Inflammatory macrophage treated with lipopolysaccharide for 4 hours (primary cell): Measurements from ENCODE around the gene ZNF460.

ENCODE experiments used
- DNase-seq: peaks from one replicate; pipeline ENCODE4 v3.0.0-alpha.2; 2020

Gene ZNF460

DNA sequence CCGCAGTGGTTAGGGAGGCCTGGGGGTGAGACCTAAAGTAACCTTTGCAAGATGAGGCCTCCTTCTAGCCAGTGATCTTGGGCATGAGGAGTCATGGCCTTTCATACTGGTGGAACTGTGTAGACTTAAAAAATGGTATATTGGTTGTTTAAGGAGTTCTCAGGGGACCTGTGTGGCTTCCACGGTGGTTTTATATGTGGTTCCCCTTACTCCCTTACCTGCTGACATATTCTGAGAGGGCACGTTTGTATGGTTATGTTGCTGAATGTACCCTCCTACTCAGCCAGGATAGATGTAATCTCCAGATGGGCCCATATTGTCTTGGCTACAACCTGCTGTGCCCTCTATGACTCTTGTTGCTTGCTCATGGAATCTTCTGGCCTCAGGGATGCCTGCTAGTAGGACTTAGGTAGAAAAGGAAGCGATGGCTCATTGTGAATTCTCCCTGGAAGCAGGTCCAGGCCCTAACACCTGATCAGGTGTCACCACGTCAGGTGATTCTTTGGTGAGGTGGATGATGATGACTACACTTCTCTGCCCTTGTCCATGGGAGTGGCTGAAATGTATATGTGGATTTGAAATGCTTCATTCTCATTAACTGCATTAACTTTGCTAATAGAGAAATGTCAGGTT lies 1.8 kb downstream of the ZNF460 start:
- no peak for DNase-seq

DNA sequence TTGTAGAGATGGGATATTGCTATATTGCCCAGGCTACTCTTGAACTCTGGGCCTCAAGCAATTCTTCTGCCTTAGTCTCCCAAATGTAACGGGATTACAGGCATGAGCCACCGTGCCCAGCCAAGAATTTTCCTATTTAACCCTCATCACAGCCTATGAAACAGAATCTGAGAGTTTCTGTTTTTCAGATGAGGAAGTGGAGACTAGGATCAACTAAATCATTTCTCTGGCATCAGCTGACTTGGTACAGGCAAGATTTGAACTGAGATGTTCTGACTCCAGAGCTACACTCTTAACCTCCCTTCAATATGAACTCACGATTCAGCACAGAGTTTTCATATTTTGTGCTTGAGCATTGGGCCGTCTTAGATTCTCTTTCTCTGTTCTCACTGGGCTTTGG lies 8.1 kb downstream of the ZNF460 start:
- peak; percentile 27 for DNase-seq

DNA sequence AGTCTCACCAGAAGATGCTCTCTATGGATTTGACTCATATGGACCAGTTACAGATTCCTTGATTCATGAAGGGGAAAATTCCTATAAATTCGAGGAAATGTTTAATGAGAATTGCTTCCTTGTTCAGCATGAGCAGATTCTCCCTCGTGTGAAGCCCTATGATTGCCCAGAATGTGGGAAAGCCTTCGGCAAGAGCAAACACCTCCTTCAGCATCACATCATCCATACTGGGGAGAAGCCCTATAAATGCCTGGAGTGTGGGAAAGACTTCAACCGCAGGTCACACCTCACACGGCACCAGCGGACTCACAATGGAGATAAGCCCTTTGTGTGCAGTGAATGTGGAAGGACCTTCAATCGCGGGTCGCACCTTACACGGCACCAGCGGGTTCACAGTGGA lies 10.7 kb downstream of the ZNF460 start:
- DNase-seq = no peak

DNA sequence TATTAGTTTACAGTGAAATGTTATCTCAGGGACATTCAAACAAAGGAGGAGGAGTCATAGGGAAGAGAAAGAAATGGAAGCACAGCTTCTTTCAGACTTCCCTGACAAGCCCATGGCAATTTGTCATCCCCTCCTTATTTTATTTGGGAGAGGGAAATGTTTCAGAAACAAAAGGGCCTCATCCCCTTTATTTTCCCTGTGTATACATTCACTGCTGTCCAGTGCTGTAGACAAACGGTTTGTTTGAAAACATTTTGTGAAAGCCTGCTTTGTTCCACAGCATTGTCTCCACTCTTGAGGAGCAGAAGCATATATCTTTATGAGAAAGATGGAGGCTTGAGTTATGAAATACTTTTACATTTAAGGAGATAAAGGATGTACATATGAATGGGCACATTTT lies 12.3 kb downstream of the ZNF460 start:
- DNase-seq = no peak

DNA sequence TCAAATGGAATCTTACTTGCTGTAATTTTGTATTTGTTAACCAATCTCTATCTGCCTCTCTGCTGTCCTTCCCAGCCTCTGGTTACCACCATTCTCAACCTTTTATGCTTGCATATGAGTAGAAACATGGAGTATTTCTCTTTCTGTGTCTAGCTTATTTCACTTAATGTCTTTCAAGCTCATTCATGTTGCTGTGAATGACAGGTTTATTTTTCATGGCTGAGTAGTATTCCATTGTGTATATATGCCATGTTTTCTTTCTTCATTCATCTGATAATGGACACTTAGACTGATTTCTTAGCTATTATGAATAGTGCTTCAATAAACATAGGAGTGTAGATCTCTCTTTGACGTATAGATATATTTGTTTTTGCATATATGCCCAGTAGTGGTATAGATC lies 13.4 kb downstream of the ZNF460 start:
- DNase-seq = no peak

DNA sequence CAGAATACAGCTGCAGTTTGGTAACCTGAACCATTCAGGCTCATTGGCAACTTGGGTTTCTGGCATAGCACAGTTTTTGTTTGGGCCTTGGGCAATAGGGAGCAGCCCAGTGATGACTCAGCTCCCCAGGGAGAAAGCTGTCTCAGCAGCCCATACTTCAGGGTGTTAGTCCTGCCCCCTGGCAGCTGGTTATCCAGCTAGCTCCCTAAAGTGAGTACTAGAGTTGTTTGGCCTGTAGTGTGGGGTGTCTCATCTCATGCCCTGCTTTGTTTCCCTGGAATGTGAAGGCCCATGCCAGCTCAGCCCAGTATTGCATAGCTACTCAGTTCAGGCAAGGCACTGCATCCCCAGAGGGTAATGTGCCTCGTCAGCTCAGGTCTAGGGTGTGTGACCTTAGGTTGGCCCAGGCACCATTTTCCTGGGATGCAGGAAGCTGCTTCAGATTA lies 21.8 kb downstream of the ZNF460 start:
- DNase-seq = peak; percentile 2

DNA sequence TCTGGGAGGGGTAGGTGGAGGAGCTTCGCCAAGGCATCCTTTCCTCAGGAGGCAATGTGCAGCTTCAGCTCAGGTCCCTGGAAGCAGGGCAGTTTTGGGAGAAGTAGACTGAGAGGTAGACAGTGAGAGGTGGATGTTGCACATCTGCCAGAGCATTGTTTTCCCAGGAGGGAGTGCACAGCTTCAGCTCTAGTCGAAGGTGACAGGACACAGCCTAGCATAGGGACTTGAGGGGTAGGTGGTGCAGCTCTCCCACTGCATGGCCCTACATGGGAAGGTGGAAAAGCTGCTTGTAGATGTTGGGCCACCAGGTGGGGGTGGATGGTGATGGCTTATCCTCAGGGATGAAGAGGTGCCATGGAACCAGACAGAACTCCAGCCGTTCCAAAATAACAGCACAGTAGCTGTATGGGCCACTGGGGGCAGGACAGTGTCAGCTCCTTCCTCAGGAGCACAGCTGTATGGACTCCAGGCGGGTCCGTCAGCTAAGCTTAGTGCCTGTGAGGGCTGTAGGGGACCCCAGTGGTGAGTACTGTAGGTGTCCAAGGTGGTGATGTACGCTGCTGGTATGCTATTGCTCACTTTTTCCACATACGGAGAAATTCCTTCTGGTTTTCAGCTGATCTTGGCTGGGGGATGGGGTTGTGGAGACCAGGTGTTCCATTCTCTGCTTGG lies 22.6 kb downstream of the ZNF460 start:
- no peak for DNase-seq

DNA sequence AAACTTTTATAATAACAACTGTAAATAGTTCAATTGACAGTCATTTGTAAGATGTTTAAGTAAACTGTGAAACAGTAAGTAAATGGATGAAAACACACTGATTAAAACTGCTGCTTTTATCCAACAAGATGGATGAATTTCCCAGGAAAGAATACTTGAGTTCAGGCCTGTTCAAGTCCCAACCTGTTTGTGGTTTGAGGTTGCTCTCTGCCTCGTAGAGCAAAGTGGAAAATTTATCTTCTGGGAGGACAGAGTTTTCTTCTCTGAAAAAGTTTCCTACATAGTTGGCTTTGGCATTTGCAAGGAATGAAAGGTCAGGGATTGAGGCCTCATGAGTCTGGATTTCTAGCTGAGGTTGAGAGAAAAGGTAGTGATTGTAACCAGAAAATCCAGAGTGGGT lies 24.8 kb downstream of the ZNF460 start:
- DNase-seq = no peak

DNA sequence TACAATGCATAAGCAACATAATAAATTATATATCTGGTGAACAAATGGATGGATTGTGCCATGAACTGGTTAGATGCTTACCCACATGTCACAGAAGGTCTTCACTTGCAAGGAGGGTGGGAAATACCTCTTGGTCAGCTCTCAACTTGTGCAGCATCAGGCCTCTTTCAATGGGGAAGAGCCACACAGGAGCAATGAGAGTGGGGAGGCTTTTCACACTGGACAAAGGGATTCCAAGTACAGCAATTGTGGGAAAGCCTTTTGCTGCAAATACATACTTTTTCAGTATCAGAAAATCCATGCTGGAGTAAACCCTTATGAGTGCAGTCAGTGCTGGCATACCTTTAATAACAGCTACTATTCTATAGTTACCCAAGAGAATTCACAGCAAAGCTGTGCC lies 28.2 kb downstream of the ZNF460 start:
- no peak for DNase-seq

DNA sequence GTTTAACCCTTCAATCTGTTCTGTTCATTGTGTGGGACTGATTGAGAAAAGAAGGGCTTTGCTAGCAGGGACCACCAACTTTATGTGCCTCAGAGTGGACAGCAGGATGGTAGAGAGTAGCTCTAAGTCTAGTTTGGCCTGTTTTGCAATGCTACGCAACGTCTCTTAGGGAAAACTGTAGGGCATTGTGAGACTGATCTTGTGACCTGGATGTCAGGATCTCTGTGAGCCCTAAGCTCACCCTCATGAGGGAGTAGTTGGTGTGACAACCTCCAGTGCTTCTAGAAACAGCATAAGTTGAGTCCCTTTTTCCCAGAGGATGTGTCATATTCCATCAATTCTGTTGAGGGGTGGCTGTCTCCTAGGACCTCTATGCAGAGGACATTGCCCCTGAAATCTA lies 30.5 kb downstream of the ZNF460 start:
- DNase-seq = no peak

DNA sequence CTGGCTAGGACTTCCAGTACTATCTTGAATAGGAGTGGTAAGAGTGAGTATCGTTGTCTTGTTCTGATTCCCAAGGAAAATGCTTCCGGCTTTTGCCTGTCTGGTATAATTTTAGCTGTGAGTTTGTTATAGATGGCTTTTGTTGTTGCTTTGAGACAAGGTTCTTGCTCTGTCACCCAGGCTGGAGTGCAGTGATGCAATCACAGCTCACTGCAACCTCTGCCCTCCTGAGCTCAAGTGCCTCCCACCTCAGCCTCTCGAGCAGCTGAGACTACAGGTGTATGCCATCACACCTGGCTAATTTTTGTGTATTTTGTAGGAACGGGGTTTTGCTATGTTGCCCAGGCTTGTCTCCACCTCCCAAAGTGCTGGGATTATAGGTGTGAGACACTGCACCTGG lies 33.9 kb downstream of the ZNF460 start:
- DNase-seq = no peak

DNA sequence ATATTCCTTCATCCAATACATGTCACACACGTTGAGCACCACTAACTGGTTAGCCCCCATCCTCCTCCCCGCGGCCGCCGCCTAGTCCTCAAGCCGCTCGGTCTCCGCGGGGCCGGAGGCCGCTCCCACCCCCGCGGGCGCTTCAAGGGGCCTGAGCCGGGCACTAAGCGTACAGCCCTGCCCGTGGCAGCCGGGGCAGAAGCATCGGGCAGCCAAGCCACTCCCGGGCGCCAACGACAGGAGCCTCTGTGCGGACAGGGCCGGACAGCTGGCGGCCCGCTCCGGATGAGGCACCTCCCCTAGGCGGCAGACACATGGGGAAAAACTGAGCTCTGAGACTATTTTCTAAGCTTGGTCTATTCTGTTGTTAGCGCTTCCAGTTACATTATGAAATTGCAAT lies 37.2 kb downstream of the ZNF460 start:
- no peak for DNase-seq

DNA sequence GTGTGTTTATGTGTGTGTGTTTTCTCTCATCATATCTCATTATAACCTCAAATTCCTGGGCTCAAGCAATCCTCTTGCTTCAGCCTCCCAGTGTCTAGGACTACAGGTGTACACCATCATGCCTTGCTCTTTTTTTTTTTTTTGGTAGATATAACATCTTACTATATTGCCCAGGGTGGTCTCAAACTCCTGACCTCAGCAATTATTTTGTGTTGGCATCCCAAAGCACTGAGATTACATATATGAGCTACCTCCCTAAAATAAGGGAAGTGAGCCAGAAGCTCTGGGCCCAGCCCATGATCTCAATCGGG lies 39.5 kb downstream of the ZNF460 start:
- DNase-seq = no peak

DNA sequence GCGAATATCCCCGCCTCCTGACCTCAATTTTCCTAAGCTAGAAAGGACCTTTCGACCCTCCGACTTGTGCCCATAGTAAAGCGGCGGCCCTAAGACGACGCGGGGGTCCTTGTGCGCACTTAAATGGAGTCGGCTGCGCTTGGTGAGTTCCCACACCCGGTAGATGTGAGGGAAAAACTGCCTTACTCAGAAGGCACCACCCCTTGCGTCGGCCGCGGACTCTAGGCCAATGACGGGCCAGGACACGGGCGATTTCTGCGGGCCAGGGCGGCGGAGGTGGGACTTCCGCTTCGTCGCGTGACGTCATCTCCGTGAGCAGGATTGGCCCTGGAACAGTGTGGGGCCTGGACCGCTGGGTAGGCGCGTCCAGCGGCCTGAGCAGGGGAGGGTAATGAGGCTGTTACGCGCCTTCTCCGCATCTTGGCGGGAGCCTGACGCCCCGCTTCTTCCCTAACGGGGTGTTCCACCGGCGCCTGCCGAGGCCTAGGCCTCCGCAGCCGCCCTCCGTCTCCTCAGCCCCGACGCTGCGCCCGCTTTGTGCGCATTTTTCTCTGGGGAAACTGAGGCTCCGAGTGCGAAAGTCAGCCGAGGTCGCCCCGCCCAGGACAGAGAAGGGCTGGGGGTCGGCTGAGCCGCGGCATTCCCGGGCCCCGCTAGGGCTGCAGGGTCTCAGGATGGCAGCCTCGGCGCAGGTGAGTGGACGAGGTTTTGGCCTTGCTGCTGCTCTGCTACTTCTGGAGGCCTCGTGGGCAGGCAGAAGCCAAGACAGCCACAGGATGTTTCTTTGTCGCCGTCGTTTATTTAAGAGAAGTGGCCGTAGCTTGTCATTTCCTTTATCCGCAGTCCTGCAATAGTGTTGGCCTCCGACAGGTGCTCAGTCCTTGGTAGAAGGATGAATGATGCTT lies 40.1 kb downstream of the ZNF460 start, which contains the start of gene ZNF543:
TSS of gene ZNF543 (plus strand) at position 293 of the 905 bp plus-strand sequence. CDS start at position 675, 382 bp downstream.
- DNase-seq = peak; percentile 97

DNA sequence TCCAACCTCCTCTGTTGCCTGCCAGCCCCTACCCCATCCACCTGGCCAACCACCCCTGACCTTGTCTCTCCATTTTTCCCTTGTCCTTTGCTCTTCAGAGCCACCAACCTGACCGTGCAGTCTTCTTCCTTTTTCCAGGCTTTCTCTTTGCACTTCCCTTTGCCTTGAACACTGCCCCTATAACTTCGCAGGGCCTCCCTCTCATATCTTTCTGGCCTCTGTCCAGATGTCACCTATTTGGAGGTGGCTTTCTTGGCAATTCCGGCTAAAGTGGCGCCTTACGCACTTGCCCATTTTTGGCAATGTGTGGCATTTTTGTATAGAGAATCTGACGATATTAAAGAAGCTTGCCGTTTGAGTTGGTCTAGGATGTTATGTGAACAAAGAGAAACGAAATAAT lies 40.8 kb downstream of the ZNF460 start:
- no peak for DNase-seq

DNA sequence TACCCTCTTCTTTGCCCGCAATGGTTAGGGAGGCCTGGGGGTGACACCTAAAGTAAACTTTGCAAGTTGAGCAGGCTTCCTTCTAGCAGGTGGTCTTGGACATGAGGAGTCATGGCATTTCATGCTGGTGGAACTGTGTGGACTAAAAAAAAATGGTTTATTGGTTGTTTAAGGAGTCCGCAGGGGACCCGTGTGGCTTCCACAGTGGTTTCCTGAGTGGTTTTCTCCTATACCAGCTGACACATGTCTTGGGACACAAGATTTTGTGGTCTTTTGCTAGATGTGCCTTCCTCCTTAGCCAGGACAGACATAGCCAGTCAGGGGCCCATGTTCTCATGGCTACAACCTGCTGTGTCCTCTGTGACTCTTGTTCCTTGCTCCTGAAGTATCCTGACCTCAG lies 41.5 kb downstream of the ZNF460 start:
- DNase-seq = no peak

DNA sequence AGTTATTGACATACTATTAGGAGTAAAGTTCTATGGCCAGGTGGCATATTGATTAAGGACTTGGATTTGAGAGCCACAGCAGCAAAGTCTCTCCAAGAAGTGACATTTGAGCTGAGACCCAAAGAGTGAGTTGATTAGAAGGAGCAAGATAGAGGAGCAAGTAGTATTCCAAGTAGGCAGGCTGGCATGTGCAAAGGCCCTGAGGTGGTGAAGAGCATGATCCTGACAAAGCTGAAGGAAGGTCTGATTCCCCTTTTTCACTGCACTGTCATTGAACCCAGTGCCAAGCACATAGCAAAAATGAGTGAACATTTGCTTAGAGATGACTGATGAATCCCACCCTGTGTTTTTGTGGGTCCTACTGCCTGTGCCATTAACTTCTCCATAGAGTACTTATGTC lies 44.7 kb downstream of the ZNF460 start:
- no peak for DNase-seq

DNA sequence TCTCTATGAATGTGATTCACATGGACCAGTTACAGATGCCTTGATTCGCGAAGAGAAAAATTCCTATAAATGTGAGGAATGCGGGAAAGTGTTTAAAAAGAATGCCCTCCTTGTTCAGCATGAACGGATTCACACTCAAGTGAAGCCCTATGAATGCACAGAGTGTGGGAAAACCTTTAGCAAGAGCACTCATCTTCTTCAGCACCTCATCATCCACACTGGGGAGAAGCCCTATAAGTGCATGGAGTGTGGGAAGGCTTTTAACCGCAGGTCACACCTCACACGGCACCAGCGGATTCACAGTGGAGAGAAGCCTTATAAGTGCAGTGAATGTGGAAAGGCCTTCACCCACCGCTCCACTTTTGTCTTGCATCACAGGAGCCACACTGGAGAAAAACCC lies 47.7 kb downstream of the ZNF460 start:
- no peak for DNase-seq

DNA sequence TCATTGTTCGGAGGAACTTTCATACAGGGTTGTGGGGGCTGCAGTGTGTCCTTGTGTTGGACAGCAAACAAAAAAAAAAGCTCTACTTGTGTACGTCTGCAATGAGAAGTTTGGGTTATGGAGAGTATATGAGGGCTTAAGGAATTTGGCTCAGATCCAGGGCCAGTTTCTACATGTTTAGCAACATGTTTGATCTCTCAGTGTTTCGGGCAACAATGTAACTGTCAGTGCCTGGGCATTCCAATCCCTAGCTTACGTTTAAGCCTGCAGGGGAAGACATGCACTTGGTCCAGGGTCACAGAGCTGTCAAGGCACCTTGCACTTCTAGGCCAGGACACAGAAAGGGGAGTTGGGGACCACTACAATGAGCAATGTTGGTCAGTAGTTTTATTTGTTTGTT lies 53.9 kb downstream of the ZNF460 start:
- DNase-seq = no peak

DNA sequence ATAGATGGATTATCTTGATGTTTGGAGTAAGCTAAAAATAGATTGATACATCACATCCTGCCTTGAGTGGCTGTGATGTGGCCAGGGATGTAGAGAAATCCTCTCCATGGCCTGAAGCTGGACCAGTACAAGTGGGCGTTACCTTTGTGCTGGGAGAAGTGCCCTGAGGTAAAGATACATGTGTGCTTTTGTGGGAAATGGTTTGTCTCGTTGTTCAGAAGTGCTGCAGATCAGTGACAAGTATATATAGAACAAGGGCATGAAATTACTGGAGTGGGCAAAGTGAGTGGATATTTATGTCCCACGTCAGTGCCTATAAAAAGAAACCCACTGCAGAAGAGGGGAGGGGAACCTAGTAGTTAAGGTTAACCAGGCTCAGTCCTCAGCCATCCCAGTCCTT lies 58.6 kb downstream of the ZNF460 start:
- DNase-seq = no peak

DNA sequence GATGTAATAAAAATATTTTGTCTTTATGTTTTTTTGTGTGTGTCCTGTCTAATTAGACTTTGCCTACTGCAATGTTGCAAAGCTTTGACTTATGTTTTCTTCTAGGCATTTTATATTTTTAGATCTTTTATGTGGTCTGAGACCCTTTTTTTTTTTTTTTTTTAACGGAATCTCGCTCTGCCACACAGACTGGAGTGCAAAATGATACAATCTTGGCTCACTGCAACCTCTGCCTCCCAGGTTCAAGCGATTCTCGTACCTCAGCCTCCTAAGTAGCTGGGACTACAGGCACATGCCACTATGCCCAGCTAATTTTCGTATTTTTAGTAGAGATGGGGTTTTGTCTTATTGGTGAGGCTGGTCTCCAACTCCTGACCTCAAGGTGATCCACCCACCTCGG lies 62.3 kb downstream of the ZNF460 start:
- DNase-seq = no peak
